ENCODE data around the gene RASIP1.
"Not testable (repeated sequence)": the region's sequence is repeated elsewhere in the genome, so short reads cannot be mapped to it uniquely, and the experiment has no call there.

The RASIP1 gene

DNA sequence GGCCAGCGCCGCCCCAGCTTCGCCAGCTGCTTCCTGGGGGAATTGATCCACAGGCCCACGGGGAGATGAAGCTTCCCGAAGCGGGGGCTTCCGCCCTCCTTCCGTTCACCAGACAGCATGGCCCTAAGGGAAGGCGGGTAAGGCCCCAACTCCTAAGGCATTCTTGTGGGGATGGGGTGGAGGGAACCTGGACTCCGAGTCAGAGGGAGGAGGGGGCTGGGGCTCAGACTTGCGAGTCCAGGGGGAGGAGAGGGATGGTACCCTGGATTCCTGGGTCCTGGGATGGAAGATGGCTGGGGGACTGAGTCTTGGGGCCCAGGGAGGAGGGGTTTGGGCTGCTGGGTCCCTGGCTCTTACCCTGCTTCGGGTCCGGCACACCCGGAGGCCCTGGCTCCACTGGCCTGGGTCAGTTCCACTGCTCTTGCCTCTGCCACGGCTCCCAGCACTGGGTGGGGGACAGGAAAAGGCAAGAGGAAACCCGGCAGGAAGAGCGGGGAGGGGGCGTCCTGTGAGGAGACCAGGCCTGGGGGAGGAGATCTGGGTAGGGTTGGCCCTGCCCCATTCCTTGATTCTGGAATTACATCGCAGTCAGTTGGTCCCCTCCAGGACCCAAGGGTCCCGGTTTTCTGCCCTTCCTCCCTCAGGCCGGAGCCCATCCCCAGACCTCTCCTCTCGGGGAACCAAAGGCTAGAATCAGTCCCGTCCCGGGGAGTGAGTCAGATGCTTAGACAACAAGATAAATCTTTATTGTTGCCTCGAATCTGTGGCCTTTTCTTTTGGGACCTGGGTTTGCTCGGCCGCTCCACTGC is at the start of gene RASIP1:
RASIP1 (minus strand) TSS at position 447 of the 809 bp plus-strand sequence; CDS start at position 119, 328 bp downstream.
- DNase-seq (ENCODE audit: low read depth in 2 of 2): no peak

DNA sequence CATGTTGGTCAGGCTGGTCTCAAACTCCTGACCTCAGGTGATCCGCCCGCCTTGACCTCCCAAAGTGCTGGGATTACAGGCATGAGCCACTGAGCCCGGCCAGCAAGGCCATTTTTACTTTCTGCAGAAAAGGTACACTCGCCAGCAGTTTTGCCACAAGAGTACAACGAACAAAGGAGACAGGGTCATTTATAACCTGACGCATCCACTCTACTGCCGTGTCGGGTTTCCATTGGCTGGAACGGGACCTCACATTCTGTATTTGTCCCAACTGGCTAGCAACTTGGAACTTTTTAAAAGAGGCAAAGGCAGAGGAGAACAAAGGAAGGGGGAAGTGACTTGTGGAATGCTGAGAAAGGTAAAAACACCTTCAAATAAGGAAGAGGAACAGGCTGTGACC is 46.9 kb upstream of the RASIP1 start:
- DNase-seq (ENCODE audit: low read depth in 2 of 2): not testable (repeated sequence)

DNA sequence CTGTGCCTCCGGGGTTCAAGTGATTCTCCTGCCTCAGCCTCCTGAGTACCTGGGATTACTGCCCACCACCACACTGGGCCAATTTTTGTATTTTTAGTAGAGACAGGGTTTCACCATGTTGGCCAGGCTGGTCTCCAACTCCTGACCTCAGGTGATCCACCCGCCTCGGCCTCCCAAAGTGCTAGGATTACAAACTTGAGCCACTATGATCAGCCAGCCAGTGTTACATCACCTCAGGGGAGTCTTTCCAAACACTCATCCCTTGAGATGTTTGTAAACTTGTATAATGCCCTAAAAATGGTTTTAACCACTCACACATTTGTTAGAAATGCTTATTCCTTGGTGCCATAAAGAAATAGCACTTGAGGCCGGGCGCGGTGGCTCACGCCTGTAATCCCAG is 46.0 kb upstream of the RASIP1 start:
- not testable (repeated sequence) for DNase-seq (ENCODE audit: low read depth in 2 of 2)

- DNase-seq (ENCODE audit: low read depth in 2 of 2): no peak
These were observed 44.1 kb upstream of the RASIP1 start for GRCh38 chr19:48784527-48784926.

DNA sequence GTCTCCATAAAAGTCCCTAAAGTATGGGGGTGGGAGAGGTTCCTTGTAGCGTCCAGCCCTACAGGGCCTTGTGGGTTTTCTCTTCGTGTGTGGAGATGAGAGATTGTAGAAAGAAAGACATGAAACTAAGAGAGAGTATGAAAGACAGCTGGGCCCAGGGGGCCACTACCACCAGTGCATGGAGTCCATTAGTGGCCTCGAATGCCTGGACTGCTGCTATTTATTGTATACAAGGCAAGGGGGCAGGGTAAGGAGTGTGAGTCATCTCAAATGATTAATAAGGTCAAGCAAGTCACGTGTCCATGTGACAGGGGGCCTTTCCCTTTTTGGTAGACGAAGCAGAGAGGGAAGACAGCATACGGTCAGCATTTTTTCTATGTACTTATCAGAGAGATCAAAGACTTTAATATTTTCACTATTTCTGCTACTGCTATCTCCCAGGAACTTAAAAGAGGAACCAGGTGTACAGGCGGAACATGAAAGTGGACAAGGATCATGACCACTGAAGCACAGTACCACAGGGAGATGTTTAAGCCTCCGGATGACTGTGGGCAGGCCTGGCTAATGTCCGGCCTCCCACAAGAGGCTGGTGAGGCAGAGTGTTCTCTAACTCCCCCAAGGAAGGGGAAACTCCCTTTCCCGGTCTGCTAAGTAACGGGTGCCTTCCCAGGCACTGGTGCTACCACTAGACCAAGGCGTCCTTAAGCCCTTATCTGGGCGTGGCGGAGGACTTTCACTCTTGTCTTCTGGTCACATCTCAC is 40.4 kb upstream of the RASIP1 start:
- no peak for DNase-seq (ENCODE audit: low read depth in 2 of 2)

GRCh38 chr19:48779636-48780035 is 39.2 kb upstream of the RASIP1 start:
- no peak for DNase-seq (ENCODE audit: low read depth in 2 of 2)

DNA sequence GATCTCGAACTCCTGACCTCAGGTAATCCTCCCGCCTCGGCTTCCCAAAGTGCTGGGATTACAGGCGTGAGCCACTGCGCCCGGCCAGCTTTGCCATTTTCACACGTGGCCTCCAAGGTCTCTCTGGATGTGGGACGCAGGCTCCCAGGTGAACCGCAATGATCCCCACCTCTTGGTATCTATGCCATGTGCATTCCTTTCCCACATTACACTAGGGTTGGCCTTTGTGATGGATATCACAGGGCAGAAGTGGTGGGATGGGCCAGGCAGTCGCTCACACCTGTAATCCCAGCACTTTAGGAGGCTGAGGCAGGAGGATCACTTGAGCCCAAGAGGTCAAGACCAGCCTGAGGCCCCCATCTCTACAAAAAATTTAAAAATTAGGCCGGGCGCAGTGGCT is 37.3 kb upstream of the RASIP1 start:
- no peak for DNase-seq (ENCODE audit: low read depth in 2 of 2)

DNA sequence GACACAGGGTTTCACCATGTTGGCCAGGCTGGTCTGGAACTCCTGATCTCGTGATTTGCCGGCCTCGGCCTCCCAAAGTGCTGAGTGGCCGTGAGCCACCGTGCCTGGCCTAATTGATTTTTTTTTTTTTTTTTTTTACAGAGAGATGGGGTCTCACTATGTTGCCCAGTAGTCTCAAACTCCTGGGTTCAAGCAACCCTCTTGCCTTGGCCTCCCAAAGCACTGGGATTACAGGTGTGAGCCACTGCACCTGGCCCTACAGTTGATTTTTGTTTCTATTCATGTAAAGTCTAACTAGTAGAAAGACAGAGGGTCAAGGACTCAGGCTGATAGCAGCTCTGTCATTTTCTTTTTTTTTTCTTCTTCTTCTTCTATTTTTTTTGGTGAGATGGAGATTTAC is 36.7 kb upstream of the RASIP1 start:
- DNase-seq (ENCODE audit: low read depth in 2 of 2): no peak

GRCh38 chr19:48772503-48772953 is 32.1 kb upstream of the RASIP1 start:
- no peak for DNase-seq (ENCODE audit: low read depth in 2 of 2)

- no peak for DNase-seq (ENCODE audit: low read depth in 2 of 2)
These were observed 30.5 kb upstream of the RASIP1 start for GRCh38 chr19:48770734-48771472.

DNA sequence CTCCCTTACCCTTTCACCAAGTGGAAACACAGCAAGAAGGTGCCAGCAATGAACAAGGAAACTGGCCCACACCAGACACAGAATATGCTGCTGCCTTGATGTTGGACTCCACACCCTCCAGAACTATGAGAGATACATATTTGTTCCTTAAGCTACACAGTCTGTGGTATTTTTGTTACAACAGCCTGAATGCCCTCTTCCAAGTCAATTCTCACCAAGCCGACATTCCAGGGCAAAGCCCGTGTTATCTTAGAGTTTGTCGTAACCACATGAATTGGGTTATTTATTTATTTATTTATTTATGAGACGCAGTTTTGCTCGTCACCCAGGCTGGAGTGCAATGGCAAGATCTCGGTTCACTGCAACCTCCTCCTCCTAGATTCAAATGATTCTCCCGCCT is 29.9 kb upstream of the RASIP1 start:
- peak in 1 of 2 experiments; percentile 19 for DNase-seq (ENCODE audit: low read depth in 2 of 2)

- no peak for DNase-seq (ENCODE audit: low read depth in 2 of 2)
These were observed 28.7 kb upstream of the RASIP1 start for GRCh38 chr19:48768994-48769713.

DNA sequence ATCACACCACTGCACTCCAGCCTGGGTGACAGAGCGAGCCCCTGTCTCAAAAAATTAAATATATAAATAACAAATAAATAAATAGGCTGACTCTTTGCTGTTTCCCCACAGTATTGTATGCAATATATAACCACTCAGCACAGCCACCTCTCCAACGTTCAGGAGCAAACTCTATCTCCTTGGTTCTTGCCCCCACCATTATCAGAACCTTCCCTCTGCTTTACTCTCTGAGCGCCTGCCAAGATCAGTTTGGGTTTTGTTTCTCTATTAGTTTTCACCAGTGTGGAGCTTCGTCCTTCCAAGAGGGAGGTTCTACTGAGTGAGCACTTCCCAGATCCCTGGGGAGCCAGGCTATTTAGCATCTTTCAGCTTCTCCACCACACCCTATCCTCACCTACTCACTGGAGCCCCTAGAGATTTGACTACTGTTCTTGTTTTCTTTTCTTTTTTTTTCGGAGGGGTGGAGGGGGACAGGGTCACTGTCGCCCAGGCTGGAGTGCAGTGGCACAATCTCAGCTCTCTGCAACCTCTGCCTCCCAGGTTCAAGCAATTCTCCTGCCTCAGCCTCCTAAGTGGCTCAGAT is 27.9 kb upstream of the RASIP1 start:
- DNase-seq (ENCODE audit: low read depth in 2 of 2): not testable (repeated sequence)

DNA sequence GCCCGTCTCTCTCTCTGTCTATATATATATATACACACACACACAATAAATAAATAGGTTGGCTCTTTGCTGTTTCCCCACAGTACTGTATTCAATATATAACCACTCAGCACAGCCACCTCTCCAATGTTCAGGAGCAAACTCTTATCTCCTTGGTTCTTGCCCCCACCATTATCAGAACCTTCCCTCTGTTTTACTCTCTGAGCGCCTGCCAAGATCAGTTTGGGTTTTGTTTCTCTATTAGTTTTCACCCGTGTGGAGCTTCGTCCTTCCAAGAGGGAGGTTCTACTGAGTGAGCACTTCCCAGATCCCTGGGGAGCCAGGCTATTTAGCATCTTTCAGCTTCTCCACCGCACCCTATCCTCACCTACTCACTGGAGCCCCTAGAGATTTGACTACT is 25.4 kb upstream of the RASIP1 start:
- DNase-seq (ENCODE audit: low read depth in 2 of 2): not testable (repeated sequence)

- DNase-seq (ENCODE audit: low read depth in 2 of 2): no peak
These were observed 20.2 kb upstream of the RASIP1 start for GRCh38 chr19:48760504-48761205.

GRCh38 chr19:48757741-48758144 is 17.3 kb upstream of the RASIP1 start:
- no peak for DNase-seq (ENCODE audit: low read depth in 2 of 2)

DNA sequence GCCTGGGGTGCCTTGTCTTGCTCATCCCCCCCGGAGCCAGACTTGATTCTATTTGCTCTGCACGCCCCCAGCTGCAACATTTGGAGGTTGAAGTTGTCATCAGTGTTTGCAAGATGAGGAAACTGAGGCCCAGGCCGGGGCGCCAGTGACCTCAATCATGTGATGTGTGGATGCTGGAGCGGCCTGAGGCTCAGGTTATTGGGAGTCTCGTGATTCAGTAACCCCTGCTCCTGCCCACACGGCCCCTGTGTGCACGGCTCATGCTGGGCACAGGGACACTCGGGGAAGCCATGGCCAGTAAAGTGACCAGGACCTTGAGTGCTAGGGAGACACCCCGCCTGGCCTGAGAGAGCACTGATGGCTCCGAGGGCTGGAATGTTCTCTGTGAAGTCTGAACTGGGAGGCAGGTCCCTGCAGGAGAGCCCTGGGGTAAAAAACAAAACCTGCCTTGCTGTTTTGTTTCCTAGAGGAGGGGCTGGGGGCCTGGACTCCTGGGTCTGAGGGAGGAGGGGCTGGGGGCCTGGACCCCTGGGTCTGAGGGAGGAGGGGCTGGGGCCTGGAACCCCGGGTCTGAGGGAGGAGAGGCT is 16.8 kb upstream of the RASIP1 start:
- no peak for DNase-seq (ENCODE audit: low read depth in 2 of 2)

DNA sequence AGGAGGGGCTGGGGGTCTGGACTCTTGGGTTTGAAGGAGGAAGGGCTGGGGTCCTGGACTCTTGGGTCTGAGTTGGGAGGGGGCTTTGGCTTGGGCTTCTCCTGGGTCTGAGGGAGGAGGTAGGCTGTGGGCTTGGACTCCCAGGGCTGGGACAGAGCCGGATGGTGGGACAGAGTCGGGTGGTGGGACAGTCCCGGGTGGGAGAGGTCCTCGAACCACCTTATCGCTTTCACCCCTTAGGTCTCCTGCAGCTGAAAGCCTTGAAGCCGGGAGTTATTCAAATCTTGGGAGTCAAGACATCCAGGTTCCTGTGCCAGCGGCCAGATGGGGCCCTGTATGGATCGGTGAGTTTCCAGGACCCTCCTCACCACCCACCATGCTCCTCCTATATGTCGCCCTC is 16.3 kb upstream of the RASIP1 start:
- DNase-seq (ENCODE audit: low read depth in 2 of 2): no peak

- no peak for DNase-seq (ENCODE audit: low read depth in 2 of 2)
These were observed 15.8 kb upstream of the RASIP1 start for GRCh38 chr19:48756212-48756611.

DNA sequence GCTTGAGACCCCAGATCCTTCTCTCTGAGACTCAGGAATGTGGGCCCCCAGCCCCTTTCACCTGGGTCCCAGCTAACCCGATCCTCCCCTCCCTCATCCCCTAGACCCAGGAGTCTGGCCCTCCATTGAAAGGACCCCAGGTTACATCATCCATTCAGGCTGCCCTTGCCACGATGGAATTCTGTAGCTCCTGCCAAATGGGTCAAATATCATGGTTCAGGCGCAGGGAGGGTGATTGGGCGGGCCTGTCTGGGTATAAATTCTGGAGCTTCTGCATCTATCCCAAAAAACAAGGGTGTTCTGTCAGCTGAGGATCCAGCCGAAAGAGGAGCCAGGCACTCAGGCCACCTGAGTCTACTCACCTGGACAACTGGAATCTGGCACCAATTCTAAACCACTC is 15.4 kb upstream of the RASIP1 start:
- DNase-seq (ENCODE audit: low read depth in 2 of 2): no peak
